Fibroblast of skin of right biceps (primary cell): ENCODE measurements around the gene CD300A.
A peak's percentile ranks its signal among the peaks of the same experiment; 100 is the strongest.

Experiments used
- DNase-seq: peaks from one replicate; pipeline ENCODE4 v3.0.0-alpha.2; 2013

Gene CD300A

DNA sequence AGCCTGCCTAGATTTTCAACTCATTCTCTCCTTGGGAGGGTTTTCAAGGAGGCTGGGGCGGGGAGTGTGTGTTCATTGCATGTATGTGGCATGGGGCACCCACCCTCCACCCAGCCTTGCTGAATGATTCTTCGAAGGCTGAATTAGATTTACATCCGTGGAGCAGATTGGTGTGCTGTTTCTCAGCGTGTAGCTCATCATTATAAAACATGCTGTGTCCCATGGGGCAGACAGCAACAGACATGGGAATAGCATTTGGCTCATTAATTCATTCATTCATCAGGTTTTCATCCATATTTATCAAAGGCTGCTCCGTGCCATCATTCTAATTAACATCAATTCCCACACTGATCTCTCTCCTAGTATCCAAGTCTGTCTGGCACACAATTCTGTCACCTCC, 10.6 kb upstream of the CD300A start:
- no peak for DNase-seq

DNA sequence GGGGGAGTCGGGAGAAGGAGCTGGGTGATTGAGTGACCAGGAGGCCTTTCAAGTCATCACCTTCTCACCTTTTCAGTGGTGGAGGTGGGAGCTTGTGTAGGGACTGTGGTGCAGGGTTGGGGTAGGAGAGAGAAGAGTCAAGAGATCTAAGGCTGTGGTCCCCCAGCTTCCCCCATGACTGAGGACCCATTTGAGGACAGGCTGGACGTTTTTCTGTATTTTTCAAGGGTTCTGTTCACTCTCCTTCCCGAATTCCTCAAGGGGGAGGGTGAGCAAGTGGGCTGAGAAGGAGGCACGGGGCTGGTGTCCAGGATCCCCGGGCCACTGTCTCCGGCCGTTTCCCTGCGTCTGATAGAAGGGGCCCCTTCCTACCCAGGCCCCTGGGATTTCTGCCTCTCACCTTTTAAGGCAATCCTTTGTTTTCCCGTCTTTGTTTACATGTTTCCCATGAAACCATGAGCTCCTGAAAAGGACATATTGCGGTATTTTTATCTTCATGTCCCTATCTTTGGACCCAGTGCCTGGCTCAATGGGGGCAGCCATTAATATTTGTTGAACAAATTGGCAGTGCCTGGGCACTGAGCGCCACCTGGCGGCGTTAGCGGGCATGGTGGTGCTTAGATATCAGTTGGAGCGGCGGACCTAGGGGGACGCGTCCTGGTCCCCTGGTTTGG, 9.2 kb upstream of the CD300A start:
- DNase-seq: peak; percentile 56

DNA sequence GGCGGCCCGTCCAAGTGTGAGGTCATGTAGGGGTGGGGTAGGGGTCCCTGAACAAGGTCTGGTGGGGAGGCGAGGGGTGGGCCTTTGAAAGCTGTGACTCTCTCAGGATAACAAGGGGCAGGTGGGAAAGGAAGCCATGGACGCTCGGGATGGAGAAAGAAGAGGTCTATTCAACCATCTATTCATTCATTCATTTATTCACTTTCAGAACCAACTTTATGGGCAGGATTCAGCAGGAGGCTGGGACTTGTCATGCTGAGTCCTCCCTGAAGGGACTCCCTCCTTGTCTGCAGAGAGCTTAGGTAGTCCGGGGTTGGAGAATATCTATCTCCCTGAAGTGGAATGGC, 8.6 kb upstream of the CD300A start:
- no peak for DNase-seq

DNA sequence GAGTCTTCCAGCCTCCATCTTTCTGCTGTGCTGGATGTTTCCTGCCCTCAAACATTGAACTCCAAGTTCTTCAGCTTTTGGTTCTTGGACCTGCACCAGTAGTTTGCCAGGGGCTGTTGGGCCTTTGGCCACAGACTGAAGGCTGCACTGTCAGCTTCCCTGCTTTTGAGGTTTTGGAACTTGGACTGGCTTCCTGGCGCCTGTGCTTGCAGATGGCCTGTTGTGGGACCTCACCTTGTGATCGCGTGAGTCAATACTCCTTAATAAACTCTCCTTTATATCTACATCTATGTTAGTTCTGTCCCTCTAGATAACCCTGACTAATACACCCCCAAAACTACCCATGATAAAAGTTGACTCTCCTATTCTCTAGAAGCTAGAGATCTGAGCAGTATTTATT, 7.6 kb upstream of the CD300A start:
- no peak for DNase-seq

DNA sequence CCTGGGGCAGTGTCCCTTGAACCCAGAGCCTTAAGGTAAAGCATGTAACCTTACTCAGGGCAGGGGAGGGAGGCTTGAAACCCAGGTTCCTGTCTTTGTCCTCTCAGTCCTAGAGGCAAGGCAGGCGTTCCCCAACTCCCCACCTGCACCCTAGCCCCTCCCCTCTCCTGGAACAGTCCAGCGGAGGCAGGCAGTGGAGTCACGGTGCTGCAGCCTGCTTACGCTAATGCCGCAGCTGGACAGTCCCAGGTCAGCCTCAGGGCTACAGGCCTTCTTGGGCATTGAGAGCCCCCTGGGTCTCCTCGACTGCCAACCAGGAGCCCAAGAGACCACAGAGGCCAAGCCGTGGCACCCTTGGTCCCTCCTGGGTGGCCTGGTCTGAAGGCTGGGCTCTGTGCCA, 6.8 kb upstream of the CD300A start:
- DNase-seq: no peak

DNA sequence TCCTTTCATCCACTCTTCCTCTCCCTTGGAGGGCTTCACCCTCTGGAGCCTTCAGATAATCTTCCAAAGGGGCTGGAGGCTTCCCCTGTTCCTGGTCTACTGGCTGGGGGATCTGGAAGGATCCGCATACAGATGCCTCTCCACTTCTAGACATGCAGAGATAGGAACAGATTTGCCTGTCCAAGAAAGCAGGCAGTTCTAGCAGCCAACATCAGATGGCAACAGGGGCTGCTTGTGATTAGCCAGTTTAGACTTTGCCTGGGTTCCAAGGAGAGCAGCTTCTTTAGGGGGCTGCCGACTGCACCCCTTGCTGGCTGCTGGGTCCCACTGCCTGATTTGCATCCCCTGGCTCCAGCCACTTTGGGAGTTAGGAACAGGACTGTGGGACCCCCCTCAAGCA, 6.2 kb upstream of the CD300A start:
- no peak for DNase-seq

DNA sequence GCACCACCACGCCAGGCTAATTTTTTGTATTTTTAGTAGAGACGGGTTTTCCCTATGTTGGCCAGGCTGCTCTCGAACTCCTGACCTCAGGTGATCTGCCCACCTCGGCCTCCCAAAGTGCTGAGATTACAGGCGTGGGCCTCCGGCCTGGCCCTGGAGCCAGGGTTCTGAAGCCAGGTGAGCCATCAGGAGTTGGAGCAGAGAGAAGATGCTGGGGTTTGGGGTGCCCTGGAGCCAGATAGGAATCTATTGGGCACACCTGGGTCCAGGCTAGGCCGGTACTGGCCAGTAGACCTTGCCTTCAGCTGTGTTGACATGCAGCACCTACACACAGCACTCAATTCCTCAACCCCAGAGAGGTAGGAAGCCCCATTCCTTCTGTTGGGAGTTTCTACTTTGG, 5.4 kb upstream of the CD300A start:
- no peak for DNase-seq

DNA sequence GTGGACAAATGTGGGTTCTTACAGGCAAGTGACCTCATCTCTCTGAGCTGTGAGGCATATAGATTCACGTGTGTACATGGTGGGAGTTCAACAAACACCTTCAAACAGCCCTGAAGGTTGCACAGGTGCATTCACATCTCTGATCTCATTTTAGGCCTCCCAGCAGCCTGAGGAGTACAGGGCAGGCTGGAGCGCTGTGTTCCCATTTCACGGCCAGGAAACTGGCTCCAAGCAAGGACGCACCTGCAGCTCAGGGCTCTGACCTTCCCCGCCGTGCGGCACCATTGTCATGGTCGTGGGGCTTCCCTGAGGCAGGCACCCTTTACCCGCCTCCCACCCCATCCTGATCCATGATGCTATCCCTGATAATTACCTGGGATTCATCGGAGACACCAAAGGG, 4.8 kb upstream of the CD300A start:
- no peak for DNase-seq

DNA sequence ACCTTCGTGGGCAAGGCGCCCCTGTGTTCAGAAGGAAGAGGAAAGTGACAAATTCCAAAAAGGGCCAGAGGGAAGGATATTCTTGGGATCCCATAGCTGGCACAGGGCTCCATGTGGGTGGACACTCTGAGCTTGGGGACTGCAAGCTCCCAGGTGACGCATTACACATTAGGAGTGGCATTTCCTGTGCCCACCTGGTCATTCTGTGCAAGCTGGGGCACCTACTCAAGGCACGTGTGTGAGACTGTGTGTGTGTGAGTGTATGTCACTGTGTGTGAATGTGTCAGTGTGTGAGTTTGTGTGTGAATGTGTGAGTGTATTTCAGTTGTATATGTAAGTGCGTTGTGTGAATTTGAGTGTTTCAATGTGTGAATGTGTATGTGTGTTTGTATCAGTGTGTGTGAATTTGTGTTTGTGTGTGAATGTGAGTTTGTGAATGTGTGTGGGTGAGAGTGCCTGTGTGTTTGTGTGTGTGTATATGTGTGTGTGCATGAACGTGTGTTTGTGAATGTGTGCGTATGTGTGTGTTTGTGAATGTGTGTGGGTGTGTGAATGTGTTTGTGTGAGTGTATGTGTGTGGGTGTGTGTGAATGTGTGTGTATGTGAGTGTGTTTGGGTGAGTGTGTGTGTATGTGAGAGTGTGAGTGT, 1.6 kb upstream of the CD300A start:
- no peak for DNase-seq

DNA sequence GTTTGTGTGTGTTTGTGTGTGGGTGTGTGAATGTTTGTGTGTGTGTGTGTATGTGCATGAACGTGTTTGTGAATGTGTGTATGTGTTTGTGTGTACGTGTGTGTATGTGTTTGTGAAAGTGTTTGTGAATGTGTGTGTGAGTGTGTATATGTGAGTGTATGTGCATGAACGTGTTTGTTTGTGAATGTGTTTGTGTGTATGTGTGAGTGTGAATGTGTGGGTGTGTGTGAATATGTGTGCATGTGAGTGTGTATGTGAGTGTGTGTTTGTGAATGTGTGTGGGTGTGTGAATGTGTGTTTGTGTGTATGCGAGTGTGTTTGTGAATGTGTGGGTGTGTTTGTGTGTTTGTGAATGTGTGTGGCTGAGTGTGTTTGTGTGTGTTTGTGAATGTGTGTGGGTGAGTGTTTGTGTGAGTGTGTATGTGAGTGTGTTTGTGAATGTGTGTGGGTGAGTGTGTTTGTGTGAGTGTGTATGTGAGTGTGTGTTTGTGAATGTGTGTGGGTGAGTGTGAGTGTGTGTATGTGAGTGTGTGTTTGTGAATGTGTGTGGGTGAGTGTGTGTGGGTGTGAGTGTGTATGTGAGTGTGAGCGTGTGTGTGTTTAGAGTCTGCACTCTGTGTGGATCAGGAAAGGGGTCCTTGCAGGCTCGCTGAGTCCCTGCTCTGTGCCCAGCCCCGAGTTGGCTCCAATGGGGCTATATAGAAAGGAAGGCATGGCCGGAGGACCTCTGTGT, 890 bp upstream of the CD300A start:
- no peak for DNase-seq

DNA sequence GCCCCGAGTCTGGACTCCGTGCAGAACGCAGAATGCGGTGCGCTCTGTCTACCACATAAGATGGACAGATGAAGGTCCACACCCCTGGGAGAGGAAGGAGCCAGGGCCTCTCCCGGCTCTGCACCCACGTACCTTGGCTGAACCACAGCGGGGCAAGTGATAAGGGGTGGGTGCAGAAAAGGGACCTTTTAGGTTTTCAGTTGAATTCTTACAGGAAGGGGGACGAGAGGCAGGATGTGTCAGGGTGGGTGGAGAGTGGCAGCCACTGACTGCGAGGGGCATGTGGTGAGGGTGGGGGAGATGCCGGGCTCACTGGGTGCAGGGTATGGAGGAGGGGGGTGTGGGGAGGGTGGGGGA, 372 bp downstream of the CD300A start:
- DNase-seq: no peak

DNA sequence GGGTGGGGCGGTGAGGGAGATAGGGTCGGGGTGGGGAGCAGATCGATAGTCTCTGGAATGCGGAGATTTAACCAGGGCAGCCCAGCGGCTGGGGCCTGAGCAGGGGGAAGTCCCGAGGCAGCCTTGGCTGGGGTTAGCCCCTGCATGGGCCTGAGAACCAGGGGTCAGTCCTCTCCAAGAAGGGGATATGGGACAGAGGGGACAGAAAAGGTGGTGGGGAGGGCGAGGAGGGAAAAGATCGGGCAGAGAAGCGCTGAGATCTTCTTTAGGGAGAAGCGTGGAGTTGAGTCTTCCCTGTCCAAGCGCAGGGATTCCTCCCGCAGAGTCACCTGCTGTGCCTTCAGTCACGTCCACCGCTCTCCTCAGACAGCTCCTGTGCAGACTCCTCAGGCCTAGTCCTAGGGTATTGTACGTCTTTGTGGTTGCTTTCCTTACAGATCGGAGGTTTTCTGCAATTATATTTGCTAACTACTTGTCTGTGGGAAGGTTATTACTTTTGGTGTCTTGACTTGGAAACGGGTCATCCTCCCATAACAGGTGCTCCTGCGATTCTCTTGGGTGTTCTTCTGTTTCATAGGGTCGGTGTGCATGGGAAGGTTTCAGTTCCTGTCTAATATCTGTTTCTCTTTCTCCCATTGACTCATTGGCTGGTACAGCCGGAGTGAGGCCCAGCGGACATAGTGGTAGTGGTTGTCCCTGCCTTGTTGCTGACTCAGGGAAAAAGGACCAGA, 952 bp downstream of the CD300A start:
- no peak for DNase-seq

DNA sequence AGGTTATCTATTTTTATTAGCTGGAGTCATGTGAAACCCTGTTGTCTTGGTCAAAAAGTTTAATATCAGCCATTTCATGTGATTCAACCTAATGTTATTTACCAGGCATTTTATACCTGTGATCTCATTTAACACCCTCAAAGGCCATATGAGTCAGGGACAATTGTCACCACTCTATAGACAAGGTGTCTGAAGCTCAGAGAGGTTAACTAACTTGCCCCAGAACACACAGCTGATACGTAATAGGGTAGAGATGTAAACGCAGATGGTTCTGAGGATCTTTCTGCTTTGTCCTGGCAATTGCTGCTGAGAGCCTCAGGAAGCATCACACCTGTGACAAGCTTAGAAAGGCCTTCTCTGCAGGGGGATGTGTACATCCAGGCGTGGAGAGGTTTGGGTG, 4.9 kb downstream of the CD300A start:
- DNase-seq: no peak

DNA sequence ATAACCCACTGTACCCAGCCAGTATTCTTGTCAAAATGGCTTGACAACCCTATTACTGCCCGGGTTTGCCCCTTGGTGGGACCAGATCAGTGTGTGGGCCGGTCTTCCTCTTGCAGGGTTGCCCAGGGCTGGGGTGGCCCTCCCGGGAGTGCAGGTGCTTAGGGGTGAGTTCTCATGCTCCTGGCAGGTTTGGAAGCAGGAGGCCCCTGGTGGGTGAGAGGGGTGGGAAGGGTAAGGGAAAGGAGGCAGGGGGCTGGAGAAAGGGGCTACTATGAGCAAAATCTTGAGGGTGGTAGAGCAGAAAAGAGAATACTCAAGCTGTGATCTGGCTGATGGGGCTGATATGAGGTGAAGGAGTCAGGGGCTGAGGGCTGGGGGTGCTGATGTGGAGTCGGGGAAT, 6.5 kb downstream of the CD300A start:
- no peak for DNase-seq

DNA sequence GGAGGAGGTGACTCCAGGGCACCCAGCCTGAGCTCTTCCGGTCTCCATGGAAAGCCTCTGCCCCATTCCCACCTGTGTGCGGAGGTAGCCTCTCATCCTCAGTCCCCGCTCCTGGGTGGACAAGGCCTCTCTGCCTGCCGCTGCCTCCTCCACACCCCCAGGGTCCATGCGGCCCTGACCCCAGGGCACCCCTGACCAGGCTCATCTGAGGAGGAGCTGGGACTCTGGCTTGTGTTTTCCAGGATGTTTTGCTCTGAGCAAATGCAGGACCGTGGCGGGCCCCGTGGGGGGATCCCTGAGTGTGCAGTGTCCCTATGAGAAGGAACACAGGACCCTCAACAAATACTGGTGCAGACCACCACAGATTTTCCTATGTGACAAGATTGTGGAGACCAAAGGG, 6.9 kb downstream of the CD300A start:
- DNase-seq: no peak

DNA sequence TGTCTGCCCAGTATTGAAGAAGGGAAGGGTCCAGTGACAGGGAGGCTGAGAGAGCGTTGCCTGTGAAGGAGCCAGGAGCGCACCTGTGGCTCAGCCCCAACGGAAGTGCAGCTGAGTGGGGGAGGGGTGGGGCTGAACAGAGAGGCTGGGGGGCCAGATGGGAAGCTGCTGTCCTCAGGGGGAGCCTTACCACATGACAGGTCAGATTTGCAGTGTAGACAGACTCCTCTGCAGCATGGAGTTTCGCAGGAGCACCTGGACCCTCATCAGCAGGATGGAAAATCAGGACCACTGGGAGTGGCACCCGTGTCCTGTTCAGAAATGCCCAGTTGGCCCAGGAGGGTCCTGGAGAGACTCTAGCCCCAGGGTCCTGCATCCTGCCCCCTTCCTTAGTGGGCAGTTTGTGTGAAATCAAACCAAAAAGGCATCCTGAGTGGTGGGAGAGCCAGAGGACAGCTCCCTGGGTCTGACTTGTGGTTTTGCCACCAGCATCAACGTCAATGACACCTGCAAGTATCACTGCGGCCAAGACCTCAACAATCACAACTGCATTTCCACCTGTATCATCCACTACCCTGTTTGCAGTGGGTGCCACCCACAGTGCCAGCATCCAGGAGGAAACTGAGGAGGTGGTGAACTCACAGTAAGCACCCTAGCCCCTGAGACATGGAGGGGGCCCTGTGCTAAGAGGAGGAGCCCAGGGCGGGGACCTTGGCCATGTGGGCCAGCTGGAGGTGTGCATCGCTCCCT, 7.8 kb downstream of the CD300A start:
- no peak for DNase-seq

DNA sequence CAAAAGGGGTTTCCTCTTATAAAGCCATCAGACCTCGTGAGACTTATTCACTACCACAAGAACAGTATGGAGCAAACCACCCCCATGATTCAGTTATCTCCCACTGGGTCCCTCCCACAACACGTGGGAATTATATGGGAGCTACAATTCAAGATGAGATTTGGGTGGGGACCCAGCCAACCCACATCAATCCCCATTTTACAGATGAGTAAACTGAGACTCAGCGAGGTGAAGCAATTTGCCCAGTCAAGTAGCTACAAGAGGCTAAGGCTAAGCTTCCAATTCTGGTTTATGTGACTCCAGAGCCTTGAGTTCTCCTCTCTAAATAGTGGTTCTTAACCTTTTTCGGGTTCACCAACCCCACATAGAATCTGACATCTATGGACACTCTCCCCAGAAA, 8.8 kb downstream of the CD300A start:
- no peak for DNase-seq

DNA sequence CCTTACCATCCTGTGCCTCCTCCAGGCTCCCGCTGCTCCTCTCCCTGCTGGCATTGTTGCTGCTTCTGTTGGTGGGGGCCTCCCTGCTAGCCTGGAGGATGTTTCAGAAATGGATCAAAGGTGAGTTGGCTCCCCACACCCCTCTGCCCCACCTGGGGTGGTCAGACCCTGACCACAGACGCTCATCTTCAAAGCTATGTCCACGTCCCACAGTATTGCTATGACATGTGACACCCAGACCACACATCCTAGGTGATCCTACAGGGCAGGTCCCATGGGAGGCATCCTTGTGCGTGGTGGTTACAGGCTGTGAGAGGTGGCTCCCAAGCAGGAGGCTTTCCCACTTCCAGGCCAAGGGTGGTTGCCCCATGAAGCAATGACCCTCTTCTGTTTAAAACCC, 11.0 kb downstream of the CD300A start:
- no peak for DNase-seq

DNA sequence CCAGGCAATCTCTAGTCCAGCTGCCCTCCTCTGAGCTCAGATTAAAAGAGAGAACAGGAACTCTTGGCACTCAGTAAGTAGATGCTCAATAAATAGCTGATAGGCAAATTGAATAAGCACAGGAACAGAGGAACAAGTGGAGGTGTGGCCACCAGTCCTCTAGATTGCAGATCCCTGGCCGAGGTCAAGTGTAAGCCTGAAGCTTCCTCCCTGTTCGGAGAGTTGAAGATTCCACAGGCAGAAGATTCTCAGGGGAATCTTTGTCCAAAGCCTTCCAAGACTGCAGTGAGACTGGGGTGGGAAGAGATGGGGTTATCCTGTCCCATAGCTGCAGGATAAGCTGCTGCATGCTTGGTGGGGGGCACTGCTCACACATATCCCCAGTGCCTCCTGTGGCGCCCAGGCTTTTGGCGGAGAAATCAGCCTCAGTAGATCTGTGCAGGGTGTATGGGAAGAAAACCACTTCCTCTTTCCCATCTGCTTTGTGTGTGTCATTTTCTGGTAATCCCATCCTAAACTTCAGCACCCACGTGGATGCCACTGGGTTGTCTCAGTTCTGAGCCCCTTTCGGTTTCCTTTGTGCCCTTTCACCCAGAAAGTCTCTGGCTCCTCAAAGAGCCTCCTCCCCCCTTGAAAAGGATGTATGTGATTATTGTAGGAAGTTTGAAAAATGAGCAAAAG, 12.1 kb downstream of the CD300A start:
- DNase-seq: no peak

DNA sequence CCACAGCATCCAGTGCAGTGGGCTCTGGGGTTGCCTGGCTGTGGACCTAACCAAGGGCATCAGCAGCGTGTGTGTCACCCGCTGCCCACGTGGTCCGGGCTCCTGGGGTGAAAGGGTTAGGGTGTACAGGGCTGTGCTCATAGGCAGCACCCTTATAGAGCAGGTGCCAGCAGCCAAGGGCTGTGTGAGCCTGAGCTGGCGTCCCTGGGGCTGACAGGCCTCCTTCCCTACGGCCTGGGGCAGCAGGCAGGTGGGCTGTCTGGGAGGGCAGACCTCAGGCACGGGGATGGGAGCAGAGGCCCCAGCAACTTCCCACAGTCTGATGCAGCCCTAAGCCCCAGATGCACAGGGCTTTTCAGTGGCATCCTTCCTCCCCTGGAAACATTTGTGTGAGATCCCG, 13.9 kb downstream of the CD300A start:
- no peak for DNase-seq

DNA sequence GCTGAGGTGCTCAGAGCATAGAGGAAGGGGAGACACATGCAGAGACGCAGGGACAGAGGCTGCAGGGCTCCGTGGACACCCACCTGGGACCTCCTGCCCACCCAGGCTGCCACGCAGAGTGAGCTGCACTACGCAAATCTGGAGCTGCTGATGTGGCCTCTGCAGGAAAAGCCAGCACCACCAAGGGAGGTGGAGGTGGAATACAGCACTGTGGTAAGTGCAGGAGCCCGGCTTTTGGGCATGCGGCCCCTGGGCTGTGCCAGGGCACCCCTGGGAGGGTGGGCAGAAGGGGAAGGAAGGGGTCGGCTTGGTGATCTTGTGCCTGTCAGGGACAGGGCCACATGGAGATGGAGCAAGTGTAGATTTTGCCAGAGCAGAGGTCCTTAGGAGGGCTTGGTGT, 15.2 kb downstream of the CD300A start:
- DNase-seq: no peak

DNA sequence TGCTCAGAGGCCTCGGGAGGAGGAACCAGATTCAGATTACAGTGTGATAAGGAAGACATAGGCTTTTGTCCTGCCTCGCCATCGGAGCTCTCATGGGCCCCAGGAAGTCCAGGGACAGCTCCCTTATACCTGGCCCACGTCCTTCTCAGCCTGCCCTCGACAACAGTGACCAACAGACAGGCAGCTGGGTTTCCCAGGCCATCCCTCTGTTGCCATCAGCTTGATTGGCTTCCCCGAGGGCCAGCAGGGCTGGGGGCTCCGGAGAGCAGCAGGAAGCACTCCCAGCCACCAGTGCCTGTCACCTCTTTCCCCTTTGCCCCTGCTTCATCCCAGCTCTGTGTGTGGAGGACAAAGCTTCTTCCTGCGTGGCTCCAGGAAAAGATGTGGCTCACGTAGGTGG, 17.6 kb downstream of the CD300A start:
- no peak for DNase-seq
